T-helper 2 cell treated with Interferon-gamma antibody and Interleukin-4, amounts not matched to agents 5 μg/mL and 100 μg/mL, for 36 hours (primary cell): ENCODE results near the gene SS18.

Source experiments
- DNase-seq: peaks from one replicate; pipeline ENCODE4 v3.0.0; 2021; ENCODE audit warnings: low spot score
- H3K27ac Mint-ChIP-seq: one replicate; pipeline ENCODE4 v1.8.0; 2021; ENCODE audit warnings: mild to moderate bottlenecking, mixed read lengths
- H3K27me3 Mint-ChIP-seq: one replicate; pipeline ENCODE4 v1.8.0; 2021; ENCODE audit warnings: low read depth, mixed read lengths
- H3K36me3 Mint-ChIP-seq: one replicate; pipeline ENCODE4 v1.8.0; 2021; ENCODE audit warnings: low read depth, mixed read lengths
- H3K4me1 Mint-ChIP-seq: one replicate; pipeline ENCODE4 v1.8.0; 2021; ENCODE audit warnings: low read depth, mixed read lengths
- H3K4me3 Mint-ChIP-seq: one replicate; pipeline ENCODE4 v1.8.0; 2022; ENCODE audit warnings: mild to moderate bottlenecking, moderate library complexity, mixed read lengths
- H3K9me3 Mint-ChIP-seq: one replicate; pipeline ENCODE4 v1.8.0; 2021; ENCODE audit warnings: mixed read lengths

Gene SS18

GRCh38 chr18:26003817-26004216, 86.6 kb downstream of the SS18 start:
- Mint-ChIP-seq H3K4me1 (no peaks in the 10 kb centered on the region), H3K36me3 (no peaks in the 10 kb centered on the region), H3K4me3 (no peak overlapping the region), H3K27ac (no peak overlapping the region), H3K9me3 (no peaks in the 10 kb centered on the region), H3K27me3 (no peaks in the 10 kb centered on the region)
- no peak for DNase-seq

DNA sequence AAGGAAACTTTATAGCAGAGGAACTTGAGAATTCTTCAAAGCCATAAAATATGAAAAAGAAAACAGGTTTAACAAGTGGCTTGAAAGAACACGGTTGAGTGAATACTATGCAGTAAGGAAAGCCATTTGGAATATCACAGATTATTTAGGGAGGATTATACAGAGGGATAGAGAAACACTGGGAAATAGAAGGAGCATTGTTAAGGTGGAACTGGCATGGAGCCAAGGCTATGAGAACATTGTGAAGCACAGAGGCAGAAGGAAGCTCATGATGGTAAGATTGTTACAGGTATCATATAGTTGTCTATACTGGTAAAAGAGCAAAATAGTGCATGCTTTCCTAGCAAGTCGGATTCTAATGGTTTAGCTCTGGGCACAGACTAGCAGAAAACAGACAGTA, 87.1 kb downstream of the SS18 start:
- DNase-seq, result no peak
- Mint-ChIP-seq H3K36me3 (no peaks in the 10 kb centered on the region), H3K4me3 (no peak overlapping the region), H3K4me1 (no peaks in the 10 kb centered on the region), H3K27ac (no peak overlapping the region), H3K27me3 (no peaks in the 10 kb centered on the region), H3K9me3 (no peaks in the 10 kb centered on the region)

DNA sequence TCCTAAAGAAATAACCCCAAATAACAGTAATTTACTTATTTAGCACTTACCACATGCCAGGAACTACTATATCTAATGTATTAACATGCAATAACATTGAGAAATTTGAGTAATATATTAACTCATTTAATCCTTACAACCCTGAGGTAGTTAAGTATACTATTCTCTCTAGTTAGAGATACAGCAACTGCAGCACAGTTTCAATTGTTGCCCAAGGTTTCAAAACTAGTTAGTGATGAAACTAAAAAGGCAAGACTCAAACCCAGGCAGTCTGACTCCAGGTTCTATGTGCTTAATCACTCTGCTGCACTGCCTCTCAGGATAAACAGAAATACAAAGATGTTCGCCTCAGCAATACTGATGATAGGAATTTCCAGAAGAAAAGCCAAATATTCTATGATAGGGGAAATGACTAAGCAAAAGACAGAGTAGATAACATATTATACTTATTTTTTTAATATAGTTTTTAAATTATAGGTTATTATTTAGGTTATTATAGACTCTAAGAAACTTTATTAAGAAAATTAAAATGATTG, 88.0 kb downstream of the SS18 start:
- Mint-ChIP-seq H3K9me3 (no peaks in the 10 kb centered on the region), H3K4me1 (no peaks in the 10 kb centered on the region), H3K4me3 (no peak overlapping the region), H3K36me3 (no peaks in the 10 kb centered on the region), H3K27ac (no peak overlapping the region), H3K27me3 (no peaks in the 10 kb centered on the region)
- DNase-seq, result no peak

DNA sequence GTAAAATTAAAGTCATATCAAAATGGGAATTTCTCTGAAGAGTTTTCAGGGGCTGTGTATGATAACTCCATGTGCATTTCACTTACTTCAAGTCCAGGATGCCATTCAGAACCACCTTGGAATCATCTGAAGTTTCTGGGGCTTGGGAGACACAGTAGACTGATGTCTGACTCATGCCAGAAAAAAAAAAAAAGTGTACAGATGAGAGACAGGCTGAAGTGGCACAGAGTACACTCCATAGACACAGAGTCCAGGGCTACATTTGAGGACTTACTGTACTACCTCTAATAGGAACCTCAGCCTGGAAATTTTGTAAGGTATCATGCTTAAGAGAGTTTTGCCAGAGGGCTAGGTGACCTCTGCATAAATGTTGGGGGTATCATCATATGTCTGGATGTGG, 92.0 kb downstream of the SS18 start:
- H3K27me3 Mint-ChIP-seq, result peaks cover 2% of the 10 kb centered on the region
- no peaks in the 10 kb centered on the region for H3K4me1 Mint-ChIP-seq
- H3K36me3 Mint-ChIP-seq, result no peaks in the 10 kb centered on the region
- no peak overlapping the region for H3K27ac Mint-ChIP-seq
- no peak overlapping the region for H3K4me3 Mint-ChIP-seq
- no peak for DNase-seq
- no peaks in the 10 kb centered on the region for H3K9me3 Mint-ChIP-seq

DNA sequence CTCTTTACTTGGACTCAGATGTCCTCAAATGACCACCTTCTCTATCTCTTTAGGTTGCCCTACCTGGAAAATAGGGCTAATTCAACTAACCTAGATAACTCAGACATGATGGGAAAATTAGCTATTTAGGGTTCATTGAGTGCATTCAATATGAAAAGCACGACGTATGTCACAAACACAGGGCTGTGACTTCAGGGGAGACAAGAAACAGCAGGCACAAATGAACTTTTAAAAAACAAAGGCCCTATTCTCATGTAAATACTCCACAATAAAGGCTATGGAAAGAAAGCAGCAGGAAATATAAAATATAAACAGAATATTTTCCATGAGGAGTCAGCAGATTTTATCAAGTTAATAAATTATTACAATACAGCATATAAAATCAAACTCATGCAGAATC, 97.8 kb downstream of the SS18 start:
- no peak overlapping the region for H3K4me3 Mint-ChIP-seq
- H3K36me3 Mint-ChIP-seq, result no peaks in the 10 kb centered on the region

GRCh38 chr18:25990473-25990872, 99.9 kb downstream of the SS18 start:
- no peaks in the 10 kb centered on the region for H3K36me3 Mint-ChIP-seq
- H3K27ac Mint-ChIP-seq, result no peak overlapping the region
- no peak overlapping the region for H3K4me3 Mint-ChIP-seq
- H3K9me3 Mint-ChIP-seq, result no peaks in the 10 kb centered on the region
- peaks cover 9% of the 10 kb centered on the region for H3K27me3 Mint-ChIP-seq
- no peak for DNase-seq
- H3K4me1 Mint-ChIP-seq, result no peaks in the 10 kb centered on the region

More for the DNA sequence above, 97.8 kb downstream of the SS18 start:
- Mint-ChIP-seq H3K4me1 (no peaks in the 10 kb centered on the region), H3K27me3 (peaks cover 6% of the 10 kb centered on the region), H3K27ac (no peak overlapping the region), H3K9me3 (no peaks in the 10 kb centered on the region)
- DNase-seq, result no peak

DNA sequence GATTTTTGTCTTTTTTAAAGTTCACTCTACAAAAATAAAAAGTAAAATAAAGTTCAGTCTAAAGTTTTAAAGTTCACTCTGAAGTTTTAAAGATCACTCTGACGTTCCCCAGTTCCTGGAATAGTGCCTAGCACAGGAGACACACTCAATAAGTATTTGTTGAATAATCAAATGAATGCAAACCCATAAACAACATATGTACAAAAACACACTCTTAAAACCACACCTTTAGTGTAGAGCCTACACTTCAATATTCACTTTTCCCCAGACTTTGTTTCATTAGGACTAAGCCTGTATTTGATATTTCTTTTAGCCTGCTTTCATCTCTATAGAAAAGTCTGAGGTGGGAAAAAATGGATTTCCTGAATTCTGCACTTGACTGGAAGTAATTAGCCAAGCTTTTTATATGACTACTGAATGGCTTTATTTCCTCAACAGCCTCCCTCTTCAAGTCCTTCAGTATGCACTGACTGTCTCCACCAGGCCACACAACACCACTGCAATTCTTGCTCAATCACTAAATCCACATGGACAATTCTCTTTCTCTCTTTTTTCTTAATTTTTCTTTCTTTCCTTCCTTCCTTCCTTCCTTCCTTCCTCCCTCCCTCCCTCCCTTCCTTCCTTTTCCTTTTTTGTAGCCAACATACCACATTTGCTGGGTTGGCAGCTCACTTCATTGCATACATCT, 104.6 kb downstream of the SS18 start:
- Mint-ChIP-seq H3K27ac (no peak overlapping the region), H3K9me3 (no peaks in the 10 kb centered on the region), H3K4me3 (no peak overlapping the region), H3K36me3 (no peaks in the 10 kb centered on the region), H3K27me3 (peaks cover 5% of the 10 kb centered on the region), H3K4me1 (no peaks in the 10 kb centered on the region)
- no peak for DNase-seq

GRCh38 chr18:25983730-25984129, 106.7 kb downstream of the SS18 start:
- no peaks in the 10 kb centered on the region for H3K9me3 Mint-ChIP-seq
- no peaks in the 10 kb centered on the region for H3K36me3 Mint-ChIP-seq
- peaks cover 2% of the 10 kb centered on the region for H3K4me1 Mint-ChIP-seq
- no peak for DNase-seq
- no peak overlapping the region for H3K27ac Mint-ChIP-seq
- H3K4me3 Mint-ChIP-seq, result no peak overlapping the region
- H3K27me3 Mint-ChIP-seq, result peaks cover 5% of the 10 kb centered on the region

DNA sequence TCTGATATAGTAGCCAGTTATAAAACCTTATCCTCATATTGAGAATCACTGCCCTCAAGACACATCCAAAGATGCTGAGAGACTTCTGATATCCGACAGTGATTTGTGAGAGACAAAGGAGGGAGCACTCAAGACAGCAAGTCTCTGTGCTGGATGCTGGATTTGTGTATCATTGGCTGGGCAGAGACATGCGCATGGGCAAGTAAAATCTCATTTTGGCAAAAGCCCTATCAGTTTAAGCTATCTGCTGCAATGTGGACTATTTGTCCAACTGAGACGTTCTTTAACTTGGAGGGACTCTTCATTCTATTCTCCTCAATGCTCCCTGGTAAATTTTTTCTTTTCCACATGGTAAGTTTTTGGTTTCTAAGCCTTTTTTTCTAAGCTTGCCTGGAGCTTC, 107.5 kb downstream of the SS18 start:
- H3K9me3 Mint-ChIP-seq, result no peaks in the 10 kb centered on the region
- no peaks in the 10 kb centered on the region for H3K36me3 Mint-ChIP-seq
- H3K4me1 Mint-ChIP-seq, result peaks cover 2% of the 10 kb centered on the region
- peaks cover 5% of the 10 kb centered on the region for H3K27me3 Mint-ChIP-seq
- no peak overlapping the region for H3K4me3 Mint-ChIP-seq
- no peak overlapping the region for H3K27ac Mint-ChIP-seq
- no peak for DNase-seq

- Mint-ChIP-seq H3K4me1 (peaks cover 8% of the 10 kb centered on the region), H3K27ac (no peak overlapping the region), H3K4me3 (no peak overlapping the region), H3K36me3 (no peaks in the 10 kb centered on the region), H3K9me3 (no peaks in the 10 kb centered on the region), H3K27me3 (peaks cover 5% of the 10 kb centered on the region)
- no peak for DNase-seq
These were observed 108.3 kb downstream of the SS18 start for GRCh38 chr18:25982153-25982552.

- Mint-ChIP-seq H3K9me3 (no peaks in the 10 kb centered on the region), H3K4me1 (peaks cover 9% of the 10 kb centered on the region), H3K36me3 (no peaks in the 10 kb centered on the region), H3K27me3 (no peaks in the 10 kb centered on the region), H3K27ac (no peak overlapping the region), H3K4me3 (no peak overlapping the region)
- no peak for DNase-seq
These were observed 110.9 kb downstream of the SS18 start for GRCh38 chr18:25979369-25980040.

DNA sequence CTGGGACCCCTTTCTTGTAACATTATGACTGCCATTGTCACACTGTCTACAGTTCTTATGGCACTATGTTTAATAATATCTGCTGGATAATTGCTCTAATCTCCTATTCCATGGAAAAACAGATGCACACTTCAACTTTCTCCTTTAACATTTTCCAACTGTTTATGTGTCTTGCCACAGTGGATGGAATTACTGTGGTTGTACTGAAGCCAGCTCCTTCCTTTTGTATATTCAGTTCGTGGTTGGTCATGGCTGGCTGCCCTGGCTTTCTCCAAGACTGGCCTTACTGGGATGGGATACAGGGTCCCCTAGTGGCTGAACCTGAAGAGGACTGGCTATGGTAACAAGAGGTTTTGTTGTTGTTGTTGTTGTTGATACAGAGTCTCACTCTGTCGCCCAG, 113.9 kb downstream of the SS18 start:
- Mint-ChIP-seq H3K4me1 (peaks cover 9% of the 10 kb centered on the region), H3K27me3 (no peaks in the 10 kb centered on the region), H3K27ac (no peak overlapping the region), H3K4me3 (no peak overlapping the region), H3K9me3 (no peaks in the 10 kb centered on the region), H3K36me3 (no peaks in the 10 kb centered on the region)
- no peak for DNase-seq

DNA sequence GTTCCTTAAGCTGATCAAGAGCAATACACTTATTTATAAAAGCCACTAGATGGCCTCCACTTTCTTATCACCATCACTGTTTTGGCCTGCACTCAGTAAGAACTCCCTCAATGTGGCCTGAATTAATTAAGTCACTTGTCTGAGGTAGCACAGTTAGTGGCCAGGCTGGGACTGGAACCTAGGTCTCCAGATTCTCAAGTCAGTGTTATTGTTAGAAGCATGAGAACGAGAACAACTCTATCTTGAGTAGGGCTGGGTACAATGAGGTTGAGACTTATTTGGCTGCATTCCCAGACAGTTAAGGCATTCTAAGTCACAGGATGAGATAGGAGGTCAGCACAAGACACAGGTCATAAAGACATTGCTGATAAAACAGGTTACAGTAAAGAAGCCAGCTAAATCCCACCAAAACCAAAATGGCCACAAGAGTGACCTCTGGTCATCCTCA, 115.8 kb downstream of the SS18 start:
- Mint-ChIP-seq H3K36me3 (no peaks in the 10 kb centered on the region), H3K4me1 (peaks cover 9% of the 10 kb centered on the region), H3K9me3 (no peaks in the 10 kb centered on the region), H3K27me3 (no peaks in the 10 kb centered on the region), H3K27ac (no peak overlapping the region), H3K4me3 (no peak overlapping the region)
- no peak for DNase-seq
